Measurements from ENCODE around the gene ZBTB12.
"Not testable (repeated sequence)": the region's sequence is repeated elsewhere in the genome, so short reads cannot be mapped to it uniquely, and the experiment has no call there.

The ZBTB12 gene

DNA sequence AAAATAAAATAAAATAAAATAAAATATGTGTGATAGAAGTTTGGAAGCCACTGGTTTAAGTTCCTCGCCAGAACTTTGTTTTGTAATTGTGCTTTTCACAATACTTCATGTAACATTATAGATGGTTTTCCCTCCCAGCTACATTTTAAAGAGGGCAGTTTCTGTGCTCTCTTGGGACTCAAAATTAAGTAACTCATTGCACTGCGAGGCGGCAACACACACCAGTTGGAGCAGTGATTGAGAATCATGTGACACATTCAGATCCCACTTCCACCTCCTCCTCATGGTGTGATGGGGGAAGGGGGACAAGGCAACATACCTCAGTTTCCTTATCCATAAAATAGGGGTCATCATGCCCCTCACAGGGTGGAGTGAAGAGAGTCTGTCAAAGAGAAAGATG, 33.1 kb upstream of the ZBTB12 start:
- TF ChIP-seq, protein P1, sequence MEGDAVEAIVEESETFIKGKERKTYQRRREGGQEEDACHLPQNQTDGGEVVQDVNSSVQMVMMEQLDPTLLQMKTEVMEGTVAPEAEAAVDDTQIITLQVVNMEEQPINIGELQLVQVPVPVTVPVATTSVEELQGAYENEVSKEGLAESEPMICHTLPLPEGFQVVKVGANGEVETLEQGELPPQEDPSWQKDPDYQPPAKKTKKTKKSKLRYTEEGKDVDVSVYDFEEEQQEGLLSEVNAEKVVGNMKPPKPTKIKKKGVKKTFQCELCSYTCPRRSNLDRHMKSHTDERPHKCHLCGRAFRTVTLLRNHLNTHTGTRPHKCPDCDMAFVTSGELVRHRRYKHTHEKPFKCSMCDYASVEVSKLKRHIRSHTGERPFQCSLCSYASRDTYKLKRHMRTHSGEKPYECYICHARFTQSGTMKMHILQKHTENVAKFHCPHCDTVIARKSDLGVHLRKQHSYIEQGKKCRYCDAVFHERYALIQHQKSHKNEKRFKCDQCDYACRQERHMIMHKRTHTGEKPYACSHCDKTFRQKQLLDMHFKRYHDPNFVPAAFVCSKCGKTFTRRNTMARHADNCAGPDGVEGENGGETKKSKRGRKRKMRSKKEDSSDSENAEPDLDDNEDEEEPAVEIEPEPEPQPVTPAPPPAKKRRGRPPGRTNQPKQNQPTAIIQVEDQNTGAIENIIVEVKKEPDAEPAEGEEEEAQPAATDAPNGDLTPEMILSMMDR (IDR thresholded peaks at IDR 0.05; ENCODE audit: low read length, missing control alignments): no peak
- DNase-seq (ENCODE audit: low read depth): no peak
- H3K4me3 ChIP-seq (replicated peaks; ENCODE audit: low read depth, low read length): no peak overlapping the region

DNA sequence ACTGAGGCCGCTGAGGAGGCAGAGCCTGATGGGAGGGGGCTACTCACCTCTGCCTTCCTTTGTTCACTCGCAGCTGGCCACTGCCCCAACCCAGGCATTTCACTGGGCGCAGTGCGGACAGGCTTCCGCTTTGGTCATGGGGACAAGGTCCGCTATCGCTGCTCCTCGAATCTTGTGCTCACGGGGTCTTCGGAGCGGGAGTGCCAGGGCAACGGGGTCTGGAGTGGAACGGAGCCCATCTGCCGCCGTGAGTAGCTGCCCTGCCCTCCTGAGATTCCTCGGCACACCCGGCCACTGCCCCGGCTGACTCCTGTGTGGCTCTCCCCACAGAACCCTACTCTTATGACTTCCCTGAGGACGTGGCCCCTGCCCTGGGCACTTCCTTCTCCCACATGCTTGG, 31.7 kb upstream of the ZBTB12 start:
- H3K4me3 ChIP-seq (replicated peaks; ENCODE audit: low read depth, low read length): no peak overlapping the region
- DNase-seq (ENCODE audit: low read depth): no peak
- TF ChIP-seq, protein P1 (IDR thresholded peaks at IDR 0.05; ENCODE audit: low read length, missing control alignments): no peak

DNA sequence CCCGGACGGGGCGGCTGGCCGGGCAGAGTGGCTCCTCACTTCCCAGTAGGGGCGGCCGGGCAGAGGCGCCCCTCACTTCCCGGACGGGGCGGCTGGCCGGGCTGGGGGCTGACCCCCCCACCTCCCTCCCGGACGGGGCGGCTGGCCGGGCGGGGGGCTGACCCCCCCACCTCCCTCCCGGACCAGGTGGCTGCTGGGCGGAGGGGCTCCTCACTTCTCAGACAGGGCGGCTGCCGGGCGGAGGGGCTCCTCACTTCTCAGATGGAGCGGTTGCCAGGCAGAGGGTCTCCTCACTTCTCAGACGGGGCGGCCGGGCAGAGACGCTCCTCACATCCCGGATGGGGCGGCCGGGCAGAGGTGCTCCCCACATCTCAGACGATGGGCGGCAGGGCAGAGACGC, 30.3 kb upstream of the ZBTB12 start:
- H3K4me3 ChIP-seq (replicated peaks; ENCODE audit: low read depth, low read length); DNase-seq (ENCODE audit: low read depth): not testable (repeated sequence)

DNA sequence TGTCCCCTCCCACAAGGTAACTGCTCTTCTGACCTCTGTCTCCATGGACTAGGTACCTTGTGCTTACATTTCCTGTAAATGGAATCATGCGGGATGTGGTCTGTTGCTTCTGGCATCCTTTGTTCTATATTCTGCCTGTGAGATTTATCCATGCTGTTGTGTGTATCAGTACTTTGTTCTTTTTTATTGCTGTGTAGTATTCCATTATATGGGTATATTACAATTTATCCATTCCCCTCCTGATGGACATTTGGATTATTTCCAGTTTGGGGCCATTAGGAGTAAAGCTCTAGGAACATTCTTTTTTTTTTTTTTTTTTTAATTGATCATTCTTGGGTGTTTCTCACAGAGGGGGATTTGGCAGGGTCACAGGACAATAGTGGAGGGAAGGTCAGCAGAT, 29.1 kb upstream of the ZBTB12 start:
- no peak for DNase-seq (ENCODE audit: low read depth)
- TF ChIP-seq, protein P1 (IDR thresholded peaks at IDR 0.05; ENCODE audit: low read length, missing control alignments): no peak
- H3K4me3 ChIP-seq (replicated peaks; ENCODE audit: low read depth, low read length): no peak overlapping the region

DNA sequence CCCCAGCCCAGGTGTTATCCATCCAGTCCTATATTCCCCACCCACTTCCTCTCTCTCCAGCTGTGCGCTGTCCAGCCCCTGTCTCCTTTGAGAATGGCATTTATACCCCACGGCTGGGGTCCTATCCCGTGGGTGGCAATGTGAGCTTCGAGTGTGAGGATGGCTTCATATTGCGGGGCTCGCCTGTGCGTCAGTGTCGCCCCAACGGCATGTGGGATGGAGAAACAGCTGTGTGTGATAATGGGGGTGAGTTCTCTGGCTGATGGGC, 26.7 kb upstream of the ZBTB12 start:
- TF ChIP-seq, protein P1 (IDR thresholded peaks at IDR 0.05; ENCODE audit: low read length, missing control alignments): no peak
- no peak overlapping the region for H3K4me3 ChIP-seq (replicated peaks; ENCODE audit: low read depth, low read length)
- DNase-seq (ENCODE audit: low read depth): no peak

DNA sequence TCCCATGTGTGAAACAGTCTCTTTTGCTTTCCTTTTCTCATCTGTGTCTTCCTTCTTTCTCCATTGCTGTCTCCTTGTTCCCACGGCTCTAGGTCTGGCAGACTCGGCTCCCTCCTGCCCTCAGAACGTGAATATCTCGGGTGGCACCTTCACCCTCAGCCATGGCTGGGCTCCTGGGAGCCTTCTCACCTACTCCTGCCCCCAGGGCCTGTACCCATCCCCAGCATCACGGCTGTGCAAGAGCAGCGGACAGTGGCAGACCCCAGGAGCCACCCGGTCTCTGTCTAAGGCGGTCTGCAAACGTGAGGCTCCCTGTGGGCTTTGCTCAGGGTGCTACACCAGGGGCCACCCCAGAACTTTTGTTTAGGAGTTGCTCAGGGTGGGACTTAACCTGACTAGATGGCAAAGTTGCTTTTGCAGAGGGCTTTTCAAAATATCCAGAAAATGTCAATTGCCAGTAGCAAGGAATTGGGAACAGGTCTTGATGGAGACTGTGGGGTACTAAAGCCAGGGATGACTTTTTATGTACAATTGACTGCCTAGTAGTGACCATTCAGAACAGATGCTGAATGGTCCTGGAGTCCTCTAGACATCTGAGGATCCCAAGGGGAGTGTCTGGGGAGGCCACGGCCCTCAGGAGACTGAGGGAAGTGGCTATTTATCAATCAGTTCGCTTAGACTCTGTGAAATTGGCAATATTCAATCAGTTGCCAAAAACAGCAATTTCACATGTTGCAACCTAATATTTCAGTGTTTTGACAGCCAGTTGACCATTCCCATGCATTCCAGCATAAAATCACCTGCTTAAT, 26.2 kb upstream of the ZBTB12 start:
- H3K4me3 ChIP-seq (replicated peaks; ENCODE audit: low read depth, low read length): no peak overlapping the region
- no peak for DNase-seq (ENCODE audit: low read depth)
- TF ChIP-seq, protein P1 (IDR thresholded peaks at IDR 0.05; ENCODE audit: low read length, missing control alignments): no peak

DNA sequence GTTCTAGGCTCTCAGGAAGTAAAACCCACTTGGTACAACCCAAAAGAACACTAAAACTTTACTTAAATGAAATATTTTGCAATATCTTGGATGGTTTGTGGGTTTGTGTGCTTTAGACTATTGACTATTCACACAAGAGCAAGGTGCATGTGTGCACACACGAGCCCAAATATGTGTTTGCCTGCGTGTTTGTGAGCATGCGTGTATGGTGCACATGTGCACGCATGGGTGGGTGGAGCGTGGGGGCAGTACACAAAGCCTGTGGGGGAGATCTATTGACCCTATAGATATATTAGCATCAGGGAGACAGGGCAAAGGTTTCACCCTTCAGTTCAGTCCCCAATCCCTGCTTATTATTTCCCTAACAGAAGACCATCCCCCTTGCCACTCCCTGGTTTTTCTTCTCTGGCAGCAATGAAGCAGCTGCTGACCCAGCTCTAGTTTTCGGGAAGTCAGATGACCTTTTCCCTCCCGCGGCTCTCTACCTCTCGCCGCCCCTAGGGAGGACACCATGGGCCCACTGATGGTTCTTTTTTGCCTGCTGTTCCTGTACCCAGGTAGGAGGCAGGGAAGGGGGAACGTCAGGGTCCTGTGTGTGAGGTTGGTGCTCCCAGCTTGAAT, 25.5 kb upstream of the ZBTB12 start, which contains the start of gene C2:
TSS of gene C2 (plus strand) at position 476 of the 621 bp plus-strand sequence. CDS start at position 512, 36 bp downstream.
- no peak within 1 kb of the TSS for H3K4me3 ChIP-seq (replicated peaks; ENCODE audit: low read depth, low read length)
- DNase-seq (ENCODE audit: low read depth): no peak
- TF ChIP-seq, protein P1 (IDR thresholded peaks at IDR 0.05; ENCODE audit: low read length, missing control alignments): no peak

Measured in fibroblast of pulmonary artery (primary cell).